ENCODE results near the gene ABLIM1. TPM values are rescaled to one million over a fixed set of nuclear protein-coding genes. Genes with fewer than 3 reads are reported as not detected.

The ABLIM1 gene
- total and polyA plus RNA-seq, 2 of the 4 experiments (the other 2 are of a cell fraction), result 7.7 to 9.9 TPM

GRCh38 chr10:114665873-114666272 is 7.8 kb upstream of the ABLIM1 start:
- H3K27me3 ChIP-seq (ENCODE audit: control insufficient read depth, insufficient read depth, low read length), result peaks cover 17% of the 10 kb centered on the region
- intact Hi-C loops (cut with micrococcal nuclease) (no loop called here), in situ Hi-C loops (cut with MboI; ENCODE audit: low sequenced_read_pairs) (no loop called here), dilution Hi-C loops (cut with HindIII; ENCODE audit: low sequenced_read_pairs, unreplicated experiment) (no loop called here)
- no peaks in the 10 kb centered on the region for H3K9me1 ChIP-seq (ENCODE audit: insufficient read depth, low read length)
- BruUV-seq (replicated peaks), result no TSS peak
- no peak overlapping the region for H4K8ac ChIP-seq (ENCODE audit: low read depth in 2 of 2, low read length in 2 of 2)
- H4K5ac ChIP-seq (ENCODE audit: low read depth, low read length), result no peak overlapping the region
- H2AK5ac ChIP-seq (ENCODE audit: low read depth, low read length), result no peak overlapping the region
- no peak overlapping the region for H3K56ac ChIP-seq (ENCODE audit: extremely low read depth, insufficient read depth, low read length)
- no CpG with 5 or more reads among the region's 1 CpG for WGBS, 2 experiments (ENCODE audit: extremely low coverage in 2 of 2, insufficient read length in 1 of 2)
- H3K4ac ChIP-seq (ENCODE audit: low read depth, low read length), result no peak overlapping the region
- H3K23ac ChIP-seq (ENCODE audit: low read depth, low read length), result no peak overlapping the region
- no peaks in the 10 kb centered on the region for H3K4me1 ChIP-seq (ENCODE audit: control insufficient read depth, insufficient read depth, low read length)
- H3K9me3 ChIP-seq (ENCODE audit: control insufficient read depth, insufficient read depth, low read length), result peaks cover 5% of the 10 kb centered on the region; the same call in 1 of the 2 replicates
- H2BK120ac ChIP-seq (ENCODE audit: low read depth, low read length), result no peak overlapping the region
- H4K20me1 ChIP-seq (ENCODE audit: insufficient read depth, low read length), result no peaks in the 10 kb centered on the region
- no peak overlapping the region for H2BK5ac ChIP-seq (ENCODE audit: low read depth, low read length, poor library complexity, severe bottlenecking)
- DNase-seq (no peak), ATAC-seq (ENCODE audit: low read depth) (no peak)
- H3K14ac ChIP-seq (replicated peaks; ENCODE audit: low read depth, low read length), result no peak overlapping the region
- H3K4me3 ChIP-seq (ENCODE audit: insufficient read depth, low read depth, low read length), result no peak overlapping the region
- TF ChIP-seq RFX5 (IDR thresholded peaks at IDR 0.05; ENCODE audit: low read depth, low read length), result no peak
- TF ChIP-seq RCOR1 (IDR thresholded peaks at IDR 0.05; ENCODE audit: insufficient replicate concordance, low read length), result no peak
- no peak for TF ChIP-seq CTCF (conservative IDR thresholded peaks at IDR 0.05; ENCODE audit: low read depth, low read length)
- no peak for TF ChIP-seq NFE2L2 (IDR thresholded peaks at IDR 0.05; ENCODE audit: low read depth, low read length)
- no peak for TF ChIP-seq ELK1 (IDR thresholded peaks at IDR 0.05; ENCODE audit: borderline replicate concordance, low read depth, low read length)
- no peak for TF ChIP-seq MXI1 (IDR thresholded peaks at IDR 0.05; ENCODE audit: borderline replicate concordance, low read depth, low read length)
- no peak for TF ChIP-seq MAZ (IDR thresholded peaks at IDR 0.05; ENCODE audit: borderline replicate concordance, low read depth, low read length)
- TF ChIP-seq CEBPB (IDR thresholded peaks at IDR 0.05; ENCODE audit: low read depth, low read length), result no peak
- TF ChIP-seq FOS (IDR thresholded peaks at IDR 0.05; ENCODE audit: low read depth, low read length), result no peak
- no peak for TF ChIP-seq MAFK (IDR thresholded peaks at IDR 0.05; ENCODE audit: low read depth, low read length)
- no peak for TF ChIP-seq USF2 (IDR thresholded peaks at IDR 0.05; ENCODE audit: low read depth, low read length)
- no peak for TF ChIP-seq POLR2A (IDR thresholded peaks at IDR 0.05; ENCODE audit: low read depth, low read length)
- TF ChIP-seq SMC3 (IDR thresholded peaks at IDR 0.05; ENCODE audit: low read depth, low read length), result no peak
- TF ChIP-seq RAD21 (IDR thresholded peaks at IDR 0.05; ENCODE audit: low read length), result no peak
- no peak for TF ChIP-seq BHLHE40 (IDR thresholded peaks at IDR 0.05; ENCODE audit: low read depth, low read length)
- H3K18ac ChIP-seq (ENCODE audit: low read depth, low read length), result no peak overlapping the region
- H3K36me3 ChIP-seq (ENCODE audit: control insufficient read depth, insufficient read depth, low read length), result no peaks in the 10 kb centered on the region
- no peak overlapping the region for H2AFZ ChIP-seq (replicated peaks; ENCODE audit: low read length, poor library complexity)
- no peak overlapping the region for H2BK20ac ChIP-seq (ENCODE audit: low read depth, low read length)
- no peak overlapping the region for H2AK9ac ChIP-seq (replicated peaks; ENCODE audit: low read depth, low read length, poor library complexity)
- H3K27ac ChIP-seq (ENCODE audit: insufficient read depth, low read length), result no peak overlapping the region
- POLR2A ChIA-PET (ENCODE audit: unreplicated experiment), result no interaction called here
- no peak overlapping the region for H3K4me2 ChIP-seq (ENCODE audit: low read depth, low read length)
- no peak overlapping the region for H3K9ac ChIP-seq (ENCODE audit: low read depth, low read length)
- H4K91ac ChIP-seq (ENCODE audit: insufficient read depth, low read depth, low read length), result no peak overlapping the region
- CTCF ChIA-PET, result no interaction called here
- no peak overlapping the region for H2BK15ac ChIP-seq (ENCODE audit: low read depth, low read length)
- H3K79me1 ChIP-seq (ENCODE audit: low read depth in 1 of 2, low read length in 2 of 2), result no peaks in the 10 kb centered on the region; a peak in 1 of 4 replicates

Data from IMR-90 (cell line).